HG03354 (cell line): ENCODE data around the gene GABARAPL1.
"Not testable (repeated sequence)": the region's sequence is repeated elsewhere in the genome, so short reads cannot be mapped to it uniquely, and the experiment has no call there.

Source experiments
- ATAC-seq: cut with Tn5 transposase; IDR thresholded peaks from one replicate; pipeline ENCODE4 v1.9.1; 2021; ENCODE audit warnings: mild to moderate bottlenecking; ENCODE audit not compliant: unreplicated experiment, poor library complexity, severe bottlenecking

GABARAPL1 gene

GRCh38 chr12:10225426-10225825 is 12.7 kb downstream of the GABARAPL1 start:
- ATAC-seq = not testable (repeated sequence)

DNA sequence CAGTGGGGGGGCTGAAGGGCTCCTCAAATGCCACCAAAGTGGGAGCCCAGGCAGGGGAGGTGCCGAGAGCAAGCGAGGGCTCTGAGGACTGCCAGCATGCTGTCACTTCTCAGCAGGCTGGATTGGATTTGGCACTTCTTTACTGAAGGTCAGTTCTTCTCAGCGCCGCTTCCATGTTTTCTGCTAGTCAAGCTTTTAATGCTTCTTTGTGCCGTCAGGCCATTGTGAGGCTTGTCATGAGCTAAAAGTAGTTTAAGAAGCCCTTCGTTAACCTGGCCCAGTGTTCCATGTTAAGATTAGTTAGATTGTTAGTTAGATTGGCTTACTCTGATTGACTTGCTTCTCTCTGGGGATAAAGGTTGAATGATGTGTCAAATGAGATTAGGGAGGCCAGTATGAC is 13.4 kb downstream of the GABARAPL1 start:
- no peak for ATAC-seq

GRCh38 chr12:10226731-10227130 is 14.1 kb downstream of the GABARAPL1 start:
- ATAC-seq = no peak

GRCh38 chr12:10227648-10228047 is 15.0 kb downstream of the GABARAPL1 start:
- ATAC-seq = no peak

DNA sequence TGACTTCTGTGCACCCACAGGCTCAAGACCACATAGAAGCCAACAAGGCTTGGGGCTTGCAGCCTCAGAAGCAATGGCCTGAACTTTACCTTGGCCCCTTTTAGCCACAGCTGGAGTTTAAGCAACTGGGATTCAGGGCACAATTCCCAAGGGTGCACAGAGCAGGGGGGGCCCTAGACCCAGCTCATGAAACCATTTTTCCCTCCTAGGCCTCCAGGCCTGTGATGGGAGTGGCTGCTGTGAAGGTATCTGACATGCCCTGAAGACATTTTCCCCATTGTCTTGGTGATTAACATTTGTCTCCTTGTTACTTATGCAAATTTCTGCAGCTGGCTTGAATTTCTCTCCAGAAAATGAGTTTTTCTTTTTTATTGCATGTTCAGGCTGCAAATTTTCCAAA is 21.9 kb downstream of the GABARAPL1 start:
- no peak for ATAC-seq

DNA sequence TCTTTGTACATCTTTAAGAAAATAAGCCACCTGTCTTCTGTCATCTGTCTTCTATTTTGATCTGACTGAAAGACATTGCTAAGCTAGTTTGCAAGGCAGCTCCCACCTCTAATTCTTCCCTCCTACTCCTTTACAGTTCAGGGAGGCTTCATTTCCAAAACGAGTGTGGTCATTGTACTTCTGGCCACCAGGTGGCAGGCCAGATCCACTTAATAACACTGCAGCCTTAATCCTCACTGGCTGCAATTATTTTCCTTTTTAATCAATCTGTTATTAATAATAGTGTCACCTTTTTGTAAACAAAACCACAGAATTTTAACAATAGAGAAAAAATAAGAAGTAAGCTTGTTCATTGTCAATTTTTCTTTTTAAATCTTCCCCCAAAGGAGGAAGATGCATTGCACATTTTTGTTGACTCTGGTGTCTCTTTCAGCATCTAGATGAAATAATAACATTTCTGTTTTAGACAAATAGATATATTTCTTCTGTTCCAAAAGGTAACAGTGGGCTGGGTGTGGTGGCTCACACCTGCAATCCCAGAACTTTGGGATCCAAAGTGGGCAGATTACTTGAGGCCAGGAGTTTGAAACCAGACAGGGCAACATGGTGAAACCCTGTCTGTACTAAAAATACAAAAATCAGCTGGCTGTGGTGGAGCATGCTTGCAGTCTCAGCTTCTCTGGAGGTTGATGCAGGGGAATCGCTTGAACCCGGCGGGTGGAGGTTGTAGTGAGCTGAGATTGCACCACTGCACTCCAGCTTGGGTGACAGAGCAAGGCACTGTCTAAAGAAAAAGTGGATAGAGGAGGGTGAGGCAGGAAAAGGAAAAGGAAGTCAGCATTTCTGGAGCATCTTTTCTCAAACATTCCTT is 23.3 kb downstream of the GABARAPL1 start:
- no peak for ATAC-seq

DNA sequence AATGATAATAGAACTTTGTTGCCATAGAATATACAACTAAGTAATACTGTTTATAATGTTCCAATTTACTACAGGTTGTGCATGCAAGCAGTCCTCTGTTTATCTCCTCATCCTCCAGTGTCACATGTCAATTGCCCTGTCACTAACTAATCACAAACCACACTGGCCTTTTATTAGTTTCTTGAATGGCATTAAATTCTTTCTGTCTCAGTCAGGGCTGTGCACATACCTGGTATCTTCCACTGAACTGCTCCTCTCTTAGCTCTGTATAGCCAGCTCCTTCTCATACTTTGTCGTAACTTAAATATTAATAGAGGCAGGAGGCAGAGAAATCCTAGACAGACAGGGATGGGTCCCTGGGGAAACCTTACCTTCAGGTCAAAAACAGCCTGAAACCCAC is 24.0 kb downstream of the GABARAPL1 start:
- ATAC-seq = no peak

DNA sequence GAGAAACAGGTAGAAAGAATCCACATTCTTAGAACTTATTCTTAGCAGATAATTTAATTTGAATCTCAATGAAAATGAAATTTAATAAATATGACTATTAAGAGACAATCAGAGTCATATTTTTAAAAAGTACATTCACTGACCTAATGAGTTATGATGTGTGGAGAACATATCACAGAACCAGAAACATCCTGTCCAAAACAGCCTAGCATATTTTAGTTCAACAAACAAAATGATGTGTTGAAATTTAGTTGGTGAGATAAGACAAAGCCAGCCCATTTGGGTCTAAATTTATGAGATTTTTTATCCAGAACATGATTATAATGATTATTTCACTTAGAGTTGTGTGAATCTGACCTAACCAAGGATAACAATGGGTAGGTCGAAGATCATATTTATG is 25.8 kb downstream of the GABARAPL1 start:
- ATAC-seq = no peak

DNA sequence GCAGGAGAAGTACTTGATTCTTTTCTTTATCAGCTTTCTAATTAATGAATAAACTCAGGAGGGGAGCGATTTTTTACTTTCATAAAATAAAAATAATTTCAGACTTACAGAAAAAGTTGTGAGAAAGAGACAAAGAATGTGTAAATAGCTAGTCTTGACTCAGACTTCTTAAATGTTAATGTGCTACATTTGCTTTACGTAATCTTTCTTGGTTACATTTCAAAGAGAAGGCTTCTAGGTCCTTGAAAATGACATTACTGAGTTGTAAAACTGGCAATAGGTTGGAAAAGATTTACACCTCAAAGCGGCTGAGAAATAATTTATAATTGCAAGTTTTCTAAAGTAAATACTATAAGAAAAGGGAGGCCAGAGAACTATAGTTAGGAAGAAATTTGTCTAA is 28.6 kb downstream of the GABARAPL1 start:
- ATAC-seq = no peak

- ATAC-seq = no peak
Observed at GRCh38 chr12:10241727-10242126, 29.1 kb downstream of the GABARAPL1 start.

DNA sequence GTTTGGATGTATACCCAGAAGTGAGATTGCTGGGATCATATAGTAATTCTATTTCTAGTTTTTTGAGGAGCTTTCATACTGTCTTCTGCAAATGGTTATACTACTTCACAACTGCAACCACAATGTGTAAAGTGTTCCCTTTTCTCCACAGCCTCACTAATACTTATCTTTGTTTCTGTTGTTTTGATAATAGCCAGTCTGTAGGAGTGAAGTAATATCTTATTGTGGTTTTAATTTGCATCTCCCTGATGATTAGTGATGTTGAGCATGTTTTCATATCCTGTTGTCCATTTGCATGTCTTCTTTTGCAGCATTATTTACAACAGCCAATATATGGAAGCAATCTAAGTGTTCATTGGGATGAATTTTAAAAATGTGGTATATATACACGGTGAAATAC is 29.9 kb downstream of the GABARAPL1 start:
- no peak for ATAC-seq

GRCh38 chr12:10243818-10244520 is 31.3 kb downstream of the GABARAPL1 start:
- peak; percentile 93 for ATAC-seq

GRCh38 chr12:10247436-10248058 is 34.9 kb downstream of the GABARAPL1 start:
- ATAC-seq = no peak

DNA sequence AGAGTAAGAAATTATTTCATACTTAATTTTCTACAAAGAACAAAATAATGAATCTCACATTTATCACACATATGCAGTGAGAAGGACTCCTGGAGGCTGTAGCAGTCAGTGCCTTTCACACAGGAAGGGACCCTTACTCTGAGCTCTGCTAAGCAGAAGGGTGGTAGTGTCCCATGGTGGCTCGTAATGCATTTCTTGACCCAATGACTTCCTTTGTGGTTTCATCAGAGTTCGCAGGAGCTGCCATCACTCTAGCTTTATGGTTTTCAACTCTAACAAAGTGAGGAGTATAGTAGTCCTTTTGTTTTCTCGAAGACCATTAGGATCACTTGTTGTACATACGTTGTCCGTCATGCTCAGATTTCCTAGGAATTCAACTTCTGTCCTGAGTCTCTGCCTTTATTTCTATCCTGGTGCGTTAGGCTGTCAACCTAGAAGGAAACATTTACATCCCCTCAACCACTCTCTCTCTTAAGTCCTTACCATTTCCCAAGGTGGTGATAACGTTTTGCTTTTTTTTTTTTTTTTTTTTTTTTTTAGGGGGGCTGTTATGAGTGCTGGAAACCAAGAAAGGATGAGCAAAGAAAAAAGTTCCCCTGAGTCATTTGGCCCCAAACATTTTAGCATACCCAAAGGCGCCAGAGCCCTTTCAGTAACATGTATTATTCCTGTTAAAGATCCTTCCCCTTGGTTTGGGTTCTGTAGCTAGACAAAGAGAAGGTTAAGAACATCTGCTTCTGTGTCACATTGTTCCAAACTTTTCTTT is 37.2 kb downstream of the GABARAPL1 start:
- no peak for ATAC-seq

GRCh38 chr12:10251669-10252068 is 39.0 kb downstream of the GABARAPL1 start:
- no peak for ATAC-seq

GRCh38 chr12:10252201-10252600 is 39.5 kb downstream of the GABARAPL1 start:
- ATAC-seq = no peak

DNA sequence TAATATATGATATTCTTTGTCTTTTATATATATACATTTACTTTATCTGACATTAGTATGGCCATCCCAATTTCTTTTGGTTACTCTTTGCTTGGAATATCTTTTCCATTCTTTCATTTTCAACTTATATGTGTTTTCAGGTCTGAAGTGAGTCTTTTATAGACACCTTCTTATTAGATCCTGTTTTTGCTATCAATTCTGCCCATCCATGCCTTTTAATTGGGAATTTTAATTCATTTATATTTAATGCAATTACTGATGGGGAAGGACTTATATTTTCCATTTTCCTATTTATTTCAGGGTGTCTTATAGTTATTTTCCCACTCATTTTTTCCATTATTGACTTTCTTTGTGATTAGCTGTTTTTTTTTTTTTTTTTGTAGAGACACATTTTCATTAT is 43.4 kb downstream of the GABARAPL1 start:
- no peak for ATAC-seq

DNA sequence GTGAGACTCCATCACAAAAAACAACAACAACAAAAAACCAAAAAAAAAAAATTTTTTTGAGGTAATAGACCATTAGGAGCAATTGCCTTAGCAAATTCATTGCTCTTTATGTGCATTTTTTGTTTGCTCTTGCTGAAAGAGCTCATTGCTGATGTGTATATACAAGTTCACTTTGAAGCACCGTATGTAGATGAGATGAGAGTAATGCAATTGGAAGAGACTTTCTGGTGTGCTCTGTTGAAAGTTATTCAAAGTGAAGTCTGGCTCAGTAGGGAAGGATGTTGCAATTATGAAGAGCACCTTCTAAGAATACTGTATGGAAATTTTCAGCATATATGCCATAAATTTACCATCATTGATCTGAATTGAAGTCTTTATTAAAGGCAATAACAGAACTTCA is 48.2 kb downstream of the GABARAPL1 start:
- no peak for ATAC-seq

GRCh38 chr12:10268037-10268436 is 55.4 kb downstream of the GABARAPL1 start:
- ATAC-seq = no peak

- ATAC-seq = no peak
Observed at GRCh38 chr12:10272467-10272866, 59.8 kb downstream of the GABARAPL1 start.
